MV-4-11 (cell line): ENCODE data around the gene REXO1.
A peak's percentile ranks its signal among the peaks of the same experiment; 100 is the strongest.
"Not testable (repeated sequence)": the region's sequence is repeated elsewhere in the genome, so short reads cannot be mapped to it uniquely, and the experiment has no call there.

Source experiments
- DNase-seq: peaks from one replicate; lab custom pipeline; 2025; lab: John Stamatoyannopoulos, UW

Gene REXO1

GRCh38 chr19:1813192-1814182, 34.8 kb downstream of the REXO1 start:
- DNase-seq = no peak

GRCh38 chr19:1812426-1813191, 35.7 kb downstream of the REXO1 start:
- peak; percentile 99 for DNase-seq

DNA sequence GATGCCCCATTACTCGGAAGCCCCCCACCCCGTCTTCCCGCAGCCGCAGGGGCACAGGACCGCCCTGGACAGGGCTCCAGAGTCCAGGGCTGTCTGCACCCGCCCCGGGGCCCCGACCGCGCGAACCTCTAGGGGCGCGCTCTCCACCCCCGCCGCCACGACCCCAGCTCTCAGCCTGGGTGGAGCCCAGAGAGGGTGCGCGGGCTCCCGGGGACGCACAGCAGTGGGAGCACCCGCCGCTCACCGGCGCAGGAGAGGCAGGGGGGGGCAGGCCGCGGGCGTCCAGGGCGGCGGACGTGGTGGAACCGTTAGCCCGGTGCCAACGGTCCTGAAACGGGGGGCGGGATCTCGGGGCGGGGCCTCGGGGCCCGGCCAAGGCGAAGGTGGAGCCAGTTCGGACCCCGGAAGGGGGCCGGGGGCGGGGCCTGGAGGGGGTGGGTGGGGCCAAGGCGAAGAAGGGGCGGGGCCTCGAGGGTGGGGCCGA, 36.3 kb downstream of the REXO1 start, which contains the start of gene ATP8B3:
ATP8B3 (minus strand) TSS at position 335 of the 484 bp plus-strand sequence. CDS start 540 bp downstream, outside the sequence.
- no peak for DNase-seq

DNA sequence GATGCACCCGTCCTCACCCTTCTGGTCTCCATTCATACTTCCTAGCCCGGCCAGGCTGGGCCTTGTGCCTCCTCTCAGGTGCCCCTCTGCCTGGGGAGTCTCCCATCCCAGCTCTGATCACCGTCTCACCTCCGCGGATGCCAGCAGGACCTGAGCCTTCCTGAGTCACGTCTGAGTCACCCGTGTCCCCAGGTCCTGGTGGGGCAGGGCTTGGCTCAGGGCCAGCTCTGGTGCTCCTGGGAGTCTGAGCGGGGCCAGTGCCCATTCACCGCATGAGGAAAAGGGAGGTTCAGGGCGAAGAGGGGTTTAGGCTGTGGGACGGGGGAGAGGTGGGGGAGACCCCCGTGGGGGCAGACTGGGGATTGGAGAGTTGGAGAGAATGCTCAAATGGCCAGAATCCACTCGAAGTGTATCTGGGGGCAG, 36.8 kb downstream of the REXO1 start:
- peak; percentile 55 for DNase-seq

DNA sequence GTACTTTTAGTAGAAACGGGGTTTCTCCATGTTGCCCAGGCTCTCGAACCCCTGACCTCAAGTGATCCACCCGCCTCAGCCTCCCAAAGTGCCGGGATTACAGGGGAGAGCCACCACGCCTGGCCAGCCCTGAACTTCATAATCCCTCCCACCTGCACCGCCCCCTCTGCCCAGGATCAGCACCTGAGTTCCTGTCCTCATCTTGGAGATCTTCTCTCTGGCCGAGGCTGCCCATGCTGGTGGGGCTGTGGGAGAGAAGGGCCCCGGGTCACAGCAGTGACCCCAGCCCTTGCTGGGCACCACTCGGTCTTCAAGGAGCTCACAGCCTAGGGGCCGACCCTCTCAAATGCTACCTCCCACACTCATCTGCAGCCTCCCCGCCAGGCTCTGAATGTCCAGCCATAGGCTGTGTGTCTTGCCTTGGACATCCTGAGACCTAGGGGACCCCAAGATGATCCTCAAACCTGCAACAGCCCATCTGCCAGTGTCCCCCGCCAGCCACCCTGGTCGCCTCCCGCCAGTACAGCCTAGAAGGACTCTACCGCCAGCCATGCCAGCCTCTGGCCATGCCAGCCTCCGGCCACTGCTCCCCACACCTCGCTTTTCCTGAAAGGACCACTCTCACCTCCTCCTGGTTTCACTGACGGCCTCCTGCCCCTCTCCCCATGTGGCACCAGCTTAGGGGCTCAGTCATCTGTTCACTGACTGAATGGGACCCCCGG, 37.7 kb downstream of the REXO1 start:
- no peak for DNase-seq

DNA sequence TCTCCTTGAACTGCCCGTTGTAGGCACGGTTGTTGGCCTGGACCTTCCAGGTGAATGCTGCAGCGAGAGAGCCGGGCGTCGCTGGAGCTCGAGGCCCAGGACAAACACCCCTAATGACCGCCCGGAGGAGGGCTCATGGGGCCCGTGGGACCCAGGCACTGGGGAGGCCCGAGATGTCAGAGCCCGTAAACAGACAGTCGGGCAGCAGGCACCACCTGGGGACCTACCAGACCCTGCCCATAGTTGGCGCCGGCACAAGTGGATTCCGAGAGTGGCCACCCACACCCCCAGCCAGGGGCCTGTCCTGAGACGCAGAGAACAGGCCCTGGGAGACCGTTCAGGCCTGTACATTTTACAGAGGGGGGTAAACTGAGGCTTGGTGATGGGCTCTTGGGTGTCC, 38.6 kb downstream of the REXO1 start:
- no peak for DNase-seq

DNA sequence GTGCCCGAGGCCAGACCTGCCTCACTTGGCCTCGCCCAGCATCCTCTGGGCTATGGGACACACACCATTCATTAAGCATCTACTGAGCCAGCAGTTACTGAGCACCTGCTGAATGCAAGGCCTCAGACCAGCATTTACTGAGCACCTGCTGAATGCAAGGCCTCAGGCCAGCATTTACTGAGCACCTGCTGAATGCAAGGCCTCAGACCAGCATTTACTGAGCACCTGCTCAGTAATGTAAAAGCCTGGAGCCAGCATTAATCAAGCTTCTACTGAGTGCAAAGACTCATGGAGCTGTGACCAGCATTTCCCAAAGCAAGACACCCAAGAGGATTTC, 39.9 kb downstream of the REXO1 start:
- no peak for DNase-seq

- no peak for DNase-seq
Observed at GRCh38 chr19:1807695-1808394, 40.4 kb downstream of the REXO1 start.

DNA sequence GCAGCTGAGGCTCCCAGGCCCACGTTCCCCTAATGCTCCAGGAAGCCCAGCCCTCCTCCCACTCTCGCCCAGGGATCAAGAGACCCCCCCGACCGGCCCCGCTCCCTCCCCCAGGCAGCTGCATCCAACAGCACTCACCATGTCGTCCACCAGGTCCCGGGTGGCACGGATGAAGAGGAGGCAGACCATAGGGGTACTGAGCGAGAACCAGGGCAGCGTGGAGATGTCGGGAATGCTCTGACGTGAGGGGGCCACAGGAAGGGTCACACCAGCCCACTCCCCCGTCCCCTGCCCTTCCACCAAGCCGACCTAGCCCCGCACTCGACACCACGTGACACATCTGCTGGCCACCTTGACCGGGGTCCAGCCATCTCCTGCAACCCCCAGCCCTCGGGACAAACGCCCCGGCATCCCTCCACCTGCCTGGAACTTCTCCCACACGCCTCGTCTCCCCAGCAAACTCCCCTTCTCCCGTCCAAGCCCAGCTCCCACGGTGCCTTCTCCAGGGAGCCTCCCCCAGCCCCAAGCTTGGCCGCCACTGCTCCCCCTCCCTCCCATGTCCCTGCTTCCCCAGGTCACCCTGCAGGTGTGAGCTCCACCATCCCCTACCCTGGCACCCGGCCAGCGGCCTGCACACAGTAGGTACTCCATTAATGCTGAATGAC, 41.1 kb downstream of the REXO1 start:
- DNase-seq = no peak

DNA sequence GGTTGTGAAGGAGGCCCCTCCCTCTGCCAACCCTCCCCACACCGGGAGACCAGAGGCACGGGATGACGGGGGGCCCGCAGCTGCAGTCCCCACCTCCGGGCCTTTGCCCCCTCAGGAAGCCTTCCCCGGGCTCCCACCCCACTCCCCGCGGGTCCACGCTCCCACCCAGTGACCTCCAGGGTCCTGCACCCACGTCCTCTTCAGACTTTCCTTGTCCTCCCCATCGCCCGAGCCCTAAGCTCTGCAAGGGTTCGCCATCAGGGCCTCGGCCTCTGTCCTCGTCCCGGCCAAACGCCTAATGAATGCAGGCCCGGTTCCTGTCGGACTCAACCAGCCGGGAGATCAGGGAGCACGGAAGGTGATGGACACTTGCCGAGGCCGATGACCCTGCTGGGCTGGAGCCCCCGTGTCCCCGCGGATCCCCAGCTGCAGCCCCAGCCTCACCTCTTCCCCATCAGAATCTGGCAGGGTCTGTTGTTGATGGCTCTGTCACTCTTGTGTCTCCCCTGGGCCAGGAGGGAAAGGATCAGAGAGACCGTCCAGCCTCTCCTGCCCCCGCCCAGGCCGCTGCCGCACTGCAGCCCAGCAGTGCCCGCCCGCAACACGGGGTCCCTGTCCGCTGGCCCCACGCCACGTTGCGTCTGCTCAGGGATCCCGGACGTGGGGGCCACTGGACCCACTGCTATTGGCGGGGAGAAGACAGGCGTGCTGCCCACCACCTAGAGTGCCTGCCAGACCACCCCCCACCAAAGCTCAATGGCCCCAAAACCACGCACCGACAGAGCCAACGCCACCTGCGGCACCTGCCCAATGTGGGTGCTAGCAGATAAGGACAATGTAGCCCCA, 41.9 kb downstream of the REXO1 start:
- no peak for DNase-seq

DNA sequence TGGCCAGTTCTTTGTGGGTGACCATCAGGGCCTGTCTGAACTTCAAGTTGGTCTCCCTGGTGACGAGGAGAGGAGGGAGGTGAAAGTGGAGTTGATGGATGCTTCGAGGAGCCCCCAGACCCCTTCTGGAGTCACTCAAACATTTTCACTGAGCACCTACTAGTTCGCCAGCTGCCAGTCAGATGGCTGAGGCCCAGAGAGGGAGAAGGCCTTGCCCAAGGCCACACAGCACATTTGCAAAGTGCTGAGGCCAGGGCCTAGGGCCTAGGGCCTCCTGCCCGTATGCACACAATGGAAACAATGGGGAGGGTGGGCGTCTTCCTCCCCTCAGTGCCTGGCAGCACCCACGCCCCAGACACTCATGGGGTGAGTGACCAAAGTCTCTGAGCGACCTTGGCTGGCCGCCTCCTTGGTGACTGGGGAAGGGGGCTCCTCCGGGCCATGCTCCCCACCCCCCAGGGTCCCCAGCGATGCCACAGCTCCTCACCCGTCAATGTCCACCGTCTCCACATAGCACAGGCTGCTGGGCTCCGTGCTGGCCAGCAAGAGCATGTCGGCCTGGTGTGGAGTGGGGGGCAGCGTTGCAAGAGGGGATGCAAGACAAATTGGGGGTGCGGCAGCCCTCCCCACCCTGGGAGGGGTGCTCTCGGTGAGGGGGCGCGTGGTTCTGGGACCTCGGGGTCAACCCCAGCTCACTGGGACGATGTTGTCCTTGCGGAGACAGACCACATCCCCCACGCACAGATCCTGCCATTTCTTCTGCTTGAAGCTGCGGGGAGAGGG, 42.7 kb downstream of the REXO1 start:
- no peak for DNase-seq

DNA sequence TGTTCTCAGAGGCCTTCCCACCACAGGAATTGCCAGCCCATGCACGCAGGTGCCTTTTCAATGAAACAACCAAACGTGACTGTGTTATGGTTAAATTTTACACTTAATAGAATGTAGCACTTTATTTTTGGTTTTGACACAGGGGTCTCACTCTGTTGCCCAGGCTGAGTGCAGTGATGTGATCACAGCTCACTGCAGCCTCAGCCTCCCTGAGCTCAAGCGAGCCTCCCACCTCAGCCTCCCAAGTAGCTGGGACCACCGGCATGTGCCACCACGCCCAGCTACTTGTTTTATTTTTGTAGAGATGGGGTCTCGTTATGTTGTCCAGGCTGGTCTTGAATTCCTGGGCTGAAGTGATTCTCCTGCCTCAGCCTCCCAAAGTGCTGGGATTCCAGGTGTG, 43.4 kb downstream of the REXO1 start:
- no peak for DNase-seq

DNA sequence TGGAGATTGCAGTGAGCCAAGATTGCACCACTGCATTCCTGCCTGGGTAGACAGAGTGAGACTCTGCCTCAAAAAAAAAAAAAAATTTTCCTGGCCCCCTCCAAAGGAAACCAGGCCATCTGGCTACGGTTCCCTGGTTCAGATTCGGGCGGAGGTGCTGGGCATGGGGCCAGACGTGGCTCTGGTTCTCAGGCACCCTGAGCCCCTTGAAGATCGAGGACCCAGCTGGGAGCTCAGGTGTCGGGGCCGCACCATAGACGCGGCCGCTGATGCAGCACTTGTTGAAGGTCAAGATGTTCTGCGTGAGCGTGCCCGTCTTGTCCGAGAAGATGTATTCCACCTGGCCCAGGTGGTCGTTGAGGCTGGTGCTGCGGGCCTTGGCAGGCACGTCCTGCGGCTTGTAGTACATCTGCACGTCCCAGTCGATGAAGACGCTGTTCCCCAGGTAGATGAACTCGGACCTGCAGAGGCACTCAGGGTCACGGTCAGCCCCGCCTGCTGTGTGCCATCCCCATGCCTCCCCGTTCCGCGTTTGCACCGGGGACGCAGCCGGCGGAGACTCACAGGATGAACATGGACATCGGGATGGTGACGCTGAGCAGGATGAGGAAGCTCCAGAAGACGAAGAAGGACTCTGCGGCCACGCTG, 48.5 kb downstream of the REXO1 start:
- DNase-seq = no peak

DNA sequence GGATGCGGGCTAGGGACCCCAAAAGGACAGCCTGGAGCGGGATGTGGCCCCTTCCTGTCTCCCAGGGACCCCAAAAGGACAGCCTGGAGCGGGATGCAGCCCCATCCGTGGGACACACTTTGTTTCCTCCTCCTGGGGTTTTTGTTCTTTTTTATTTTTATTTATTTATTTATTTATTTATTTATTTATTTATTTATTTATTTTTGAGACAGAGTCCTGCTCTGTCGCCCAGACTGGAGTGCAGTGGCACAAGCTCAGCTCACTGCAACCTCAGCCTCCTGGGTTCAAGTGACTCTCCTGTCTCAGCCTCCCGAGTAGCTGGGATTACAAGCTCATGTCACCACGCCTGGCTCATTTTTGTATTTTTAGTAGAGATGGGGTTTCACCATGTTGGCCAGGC, 51.0 kb downstream of the REXO1 start:
- DNase-seq = not testable (repeated sequence)

GRCh38 chr19:1796395-1797142, 51.7 kb downstream of the REXO1 start:
- DNase-seq = peak; percentile 19

DNA sequence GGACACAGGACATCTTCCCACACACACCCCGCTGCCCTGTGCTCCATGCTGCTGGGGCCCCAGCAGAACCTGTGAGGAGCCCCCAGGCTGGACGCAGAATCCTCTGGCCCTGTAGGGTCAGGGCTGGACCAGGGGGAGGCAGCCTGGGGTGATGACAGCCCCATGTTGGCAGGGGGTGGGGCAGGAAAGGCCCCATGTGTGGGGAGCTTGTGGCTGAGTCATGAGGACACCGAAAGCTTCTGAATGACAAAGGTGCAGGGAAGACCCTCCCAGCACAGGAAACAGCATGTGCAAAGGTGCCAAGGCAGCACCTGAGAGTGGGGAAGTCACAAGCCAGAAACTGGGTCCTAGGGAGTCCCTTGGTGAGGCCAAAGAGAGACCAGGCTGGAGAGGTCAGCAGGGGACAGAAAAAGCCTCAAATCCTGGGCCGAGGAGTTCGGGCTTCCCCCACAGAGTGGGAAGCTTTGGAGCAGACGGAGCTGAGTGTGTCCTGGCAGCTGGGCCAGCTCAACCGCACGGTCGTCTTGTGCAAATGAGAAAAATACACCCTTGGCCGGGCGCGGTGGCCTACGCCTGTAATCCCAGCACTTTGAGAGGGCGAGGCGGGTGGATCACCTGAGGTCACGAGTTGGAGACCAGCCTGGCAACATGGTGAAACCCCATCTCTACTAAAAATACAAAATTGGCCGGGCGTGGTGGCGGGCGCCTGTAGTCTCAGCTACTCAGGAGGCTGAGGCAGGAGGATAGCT, 53.7 kb downstream of the REXO1 start:
- no peak for DNase-seq

GRCh38 chr19:1791879-1792278, 56.4 kb downstream of the REXO1 start:
- DNase-seq = no peak
